OCI-M2 (cell line): ENCODE measurements around the gene MYLIP.

Source experiments
- DNase-seq: peaks from one replicate; lab custom pipeline; 2025; ENCODE audit not compliant: unreplicated experiment; lab: John Stamatoyannopoulos, UW

Gene MYLIP

GRCh38 chr6:16137451-16137801 is 8.5 kb downstream of the MYLIP start:
- no peak for DNase-seq

GRCh38 chr6:16139556-16139955 is 10.7 kb downstream of the MYLIP start:
- no peak for DNase-seq

- DNase-seq, result no peak
Observed at GRCh38 chr6:16140607-16141006, 11.7 kb downstream of the MYLIP start.

DNA sequence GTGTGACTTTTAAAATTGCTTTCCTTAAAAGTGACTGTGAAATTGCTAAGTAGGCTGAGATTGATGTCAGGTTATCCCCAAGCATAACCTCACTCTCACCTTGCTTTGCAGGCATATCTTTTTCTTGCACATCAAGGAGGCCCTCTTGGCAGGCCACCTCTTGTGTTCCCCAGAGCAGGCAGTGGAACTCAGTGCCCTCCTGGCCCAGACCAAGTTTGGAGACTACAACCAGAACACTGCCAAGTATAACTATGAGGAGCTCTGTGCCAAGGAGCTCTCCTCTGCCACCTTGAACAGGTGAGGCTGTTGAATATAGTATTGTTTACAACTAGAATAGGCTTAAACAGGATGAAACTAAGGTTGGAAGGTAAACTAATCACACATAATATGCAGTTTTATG is 12.6 kb downstream of the MYLIP start:
- DNase-seq, result no peak

DNA sequence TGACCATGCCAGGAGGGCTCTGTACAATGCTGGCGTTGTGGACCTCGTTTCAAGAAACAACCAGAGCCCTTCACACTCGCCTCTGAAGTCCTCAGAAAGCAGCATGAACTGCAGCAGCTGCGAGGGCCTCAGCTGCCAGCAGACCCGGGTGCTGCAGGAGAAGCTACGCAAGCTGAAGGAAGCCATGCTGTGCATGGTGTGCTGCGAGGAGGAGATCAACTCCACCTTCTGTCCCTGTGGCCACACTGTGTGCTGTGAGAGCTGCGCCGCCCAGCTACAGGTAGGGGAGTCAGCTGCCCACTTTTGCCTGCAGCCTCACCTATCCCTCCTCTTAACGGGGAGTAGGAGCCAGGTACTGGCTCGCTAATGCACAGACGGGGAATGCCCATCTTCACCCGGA is 16.2 kb downstream of the MYLIP start:
- no peak for DNase-seq

DNA sequence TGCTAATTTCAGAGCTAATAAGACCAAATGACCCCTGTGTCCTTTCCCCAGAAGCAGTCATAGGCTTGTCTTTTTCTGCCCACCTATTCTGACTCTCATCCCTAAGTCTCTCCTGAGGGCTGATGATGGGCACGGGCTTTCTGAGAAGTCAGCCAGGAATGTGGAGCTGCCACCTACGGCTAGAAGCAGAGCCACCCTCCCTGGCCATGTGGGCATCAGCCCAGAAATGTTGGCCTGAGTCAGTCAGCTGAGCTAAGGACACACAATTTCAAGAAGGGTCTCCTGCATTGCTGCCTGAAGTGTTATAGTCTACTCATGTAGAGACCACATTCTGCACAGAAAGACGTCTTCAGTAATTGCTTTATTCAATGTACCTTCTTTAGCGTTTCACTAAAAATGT is 17.1 kb downstream of the MYLIP start:
- no peak for DNase-seq

DNA sequence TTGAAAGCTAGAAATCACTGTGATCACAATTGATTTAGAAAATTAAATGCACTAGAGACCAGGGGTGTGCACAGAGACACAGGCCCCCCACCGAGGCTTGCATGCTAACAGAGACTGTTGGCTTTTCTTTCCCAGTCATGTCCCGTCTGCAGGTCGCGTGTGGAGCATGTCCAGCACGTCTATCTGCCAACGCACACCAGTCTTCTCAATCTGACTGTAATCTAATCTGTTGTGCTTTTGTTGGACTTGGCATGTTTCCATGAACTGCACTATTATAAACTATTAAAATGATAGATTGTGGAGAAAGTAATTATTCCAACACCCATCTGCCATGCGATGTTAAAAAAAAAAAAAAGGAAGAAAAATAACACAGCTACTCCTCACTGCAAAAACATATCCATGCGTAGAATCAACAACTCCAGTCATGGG is 17.7 kb downstream of the MYLIP start:
- no peak for DNase-seq

DNA sequence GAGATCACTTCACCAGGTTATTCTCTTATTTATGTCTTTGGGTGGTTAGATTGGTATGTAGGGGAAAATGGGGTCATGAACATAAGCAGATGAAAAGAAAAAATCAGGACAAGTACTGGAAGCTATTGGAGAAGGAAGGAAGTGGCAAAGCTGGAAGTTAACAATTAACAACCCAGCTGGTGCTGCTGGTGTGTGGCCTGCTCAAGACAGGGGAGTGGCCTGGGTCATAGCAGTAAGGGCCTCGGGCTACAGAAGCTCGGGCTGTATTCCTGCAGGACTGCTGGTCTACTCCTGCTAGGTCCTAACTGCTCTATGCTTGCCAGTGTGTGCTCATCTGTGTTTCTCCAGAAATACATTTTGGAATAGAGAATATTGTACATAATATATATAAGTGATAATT is 19.6 kb downstream of the MYLIP start:
- no peak for DNase-seq

DNA sequence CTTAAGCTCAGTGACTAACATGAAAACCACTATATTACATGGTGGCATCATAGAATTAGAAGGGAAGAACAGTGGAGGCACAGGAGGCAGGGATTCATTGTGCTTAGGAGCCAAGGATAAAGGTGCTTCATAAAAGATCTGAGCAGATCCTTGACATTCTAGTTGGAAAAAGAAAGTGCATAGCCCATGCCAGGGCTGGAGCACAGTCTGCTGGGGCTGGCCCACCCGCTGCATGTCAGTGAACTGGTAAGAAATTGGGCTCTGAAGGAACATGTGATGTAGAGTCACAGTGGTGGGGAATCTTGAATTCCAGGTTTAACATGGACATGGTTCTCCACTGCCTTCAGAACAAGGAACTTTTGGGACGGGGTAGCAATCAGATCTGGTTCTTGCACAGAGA is 20.4 kb downstream of the MYLIP start:
- DNase-seq, result no peak

DNA sequence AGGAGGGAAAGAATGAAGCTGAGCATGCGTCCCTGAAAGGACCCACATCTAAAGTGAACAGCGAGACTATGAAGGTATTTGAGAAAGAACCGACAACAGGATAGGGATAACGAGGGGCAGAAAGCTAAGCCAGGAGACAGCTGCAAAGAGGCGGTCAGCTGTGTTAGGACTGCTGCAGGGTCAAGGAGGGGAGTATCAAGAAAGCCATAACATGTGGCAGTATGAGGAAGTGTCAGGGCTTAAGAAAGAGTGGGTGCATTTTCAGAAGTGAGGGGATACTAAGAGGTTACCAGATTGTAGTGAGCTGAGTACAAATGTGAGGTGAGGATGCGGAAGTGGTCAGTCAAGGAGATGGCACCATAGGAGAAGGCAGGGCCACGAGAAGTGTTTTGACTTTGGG is 21.2 kb downstream of the MYLIP start:
- DNase-seq, result no peak

GRCh38 chr6:16153211-16153820 is 24.4 kb downstream of the MYLIP start:
- no peak for DNase-seq

GRCh38 chr6:16154904-16155303 is 26.0 kb downstream of the MYLIP start:
- no peak for DNase-seq

DNA sequence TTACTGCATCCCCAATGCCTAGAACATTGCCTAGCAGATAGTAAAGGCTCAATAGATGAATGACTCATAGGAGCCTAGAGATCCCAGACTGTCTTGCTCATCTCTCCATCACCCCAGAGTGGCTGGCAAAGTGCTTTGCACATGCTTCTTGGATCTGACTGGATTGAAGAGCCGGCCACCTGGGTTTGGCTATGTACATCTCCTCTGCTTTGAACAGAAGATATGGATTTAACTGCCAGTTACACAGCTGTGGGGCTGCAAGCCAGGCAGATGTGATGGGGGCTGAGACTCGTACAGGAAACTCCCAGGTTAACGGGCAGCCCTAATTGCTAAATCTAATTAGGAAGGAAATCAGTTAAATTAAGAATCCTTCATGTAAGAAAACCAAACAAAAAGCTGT is 28.6 kb downstream of the MYLIP start:
- no peak for DNase-seq

DNA sequence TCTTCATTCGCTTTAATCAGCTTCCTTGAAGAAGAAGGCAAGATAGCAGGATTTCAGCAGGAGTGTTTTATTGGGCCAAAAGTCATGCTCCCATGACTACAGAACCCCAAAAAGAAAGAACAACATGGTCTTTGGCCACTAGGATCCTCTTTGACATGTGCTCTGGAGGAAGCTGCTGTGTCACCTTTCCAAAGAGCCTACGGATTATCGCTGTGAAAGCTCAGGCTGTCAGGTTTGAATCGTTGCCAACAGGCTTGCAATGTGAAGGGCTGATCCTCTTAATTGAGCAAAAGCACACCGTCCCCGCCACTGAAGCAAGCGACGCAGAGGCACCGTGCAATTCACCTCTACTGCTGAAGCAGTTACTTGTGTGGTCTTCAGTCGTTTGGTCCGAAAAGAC is 29.0 kb downstream of the MYLIP start:
- no peak for DNase-seq

DNA sequence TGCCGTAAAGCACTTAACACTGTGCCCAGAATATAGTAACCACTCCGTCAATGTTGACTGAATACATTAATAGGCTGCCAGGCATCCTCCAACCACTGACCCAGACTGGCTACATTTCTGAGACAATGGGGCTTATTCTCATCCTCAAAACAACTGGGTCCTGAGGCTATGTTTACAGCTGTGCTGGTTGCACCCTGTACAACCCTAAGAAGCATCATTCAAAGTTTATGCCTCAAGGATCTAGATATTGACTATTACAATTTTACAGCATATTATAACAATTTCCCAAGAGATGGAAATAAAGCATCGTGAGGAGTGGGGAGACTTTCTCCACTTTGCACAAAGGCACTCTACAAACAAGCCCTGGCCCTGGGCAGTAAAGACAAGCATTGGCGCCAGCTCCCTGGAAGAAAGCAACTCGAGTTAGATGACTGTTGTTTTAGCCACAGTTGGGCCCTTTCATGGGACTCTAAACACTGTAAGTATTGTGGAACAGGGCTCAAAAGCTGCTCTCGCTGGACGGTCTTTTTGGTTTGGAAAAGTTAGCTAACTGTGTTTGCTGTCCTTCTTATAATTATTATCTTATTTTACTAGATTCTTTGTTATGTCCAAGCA is 30.2 kb downstream of the MYLIP start:
- DNase-seq, result no peak

DNA sequence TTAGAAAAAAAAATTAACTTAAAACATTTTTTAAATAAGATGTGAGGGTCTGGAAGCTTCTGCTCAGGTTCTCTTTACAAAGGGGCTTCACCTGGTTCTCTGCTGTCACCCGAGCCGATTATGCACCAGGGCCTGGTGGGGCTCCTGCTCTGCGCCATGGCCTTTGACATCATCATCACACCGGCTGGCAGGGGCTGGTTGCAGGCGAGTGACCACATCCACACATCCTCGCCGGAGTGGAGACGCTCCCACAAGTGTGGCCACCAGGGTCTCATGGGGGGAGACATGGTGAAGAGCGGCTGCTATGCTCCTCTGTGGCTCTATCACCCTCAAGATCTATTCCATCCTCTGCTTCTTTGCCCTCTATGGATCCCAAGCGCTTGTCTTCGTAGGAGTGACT is 31.9 kb downstream of the MYLIP start:
- DNase-seq, result no peak

- DNase-seq, result no peak
Observed at GRCh38 chr6:16162003-16162402, 33.1 kb downstream of the MYLIP start.

GRCh38 chr6:16163066-16163465 is 34.2 kb downstream of the MYLIP start:
- DNase-seq, result no peak

GRCh38 chr6:16163535-16164300 is 34.8 kb downstream of the MYLIP start:
- DNase-seq, result no peak

DNA sequence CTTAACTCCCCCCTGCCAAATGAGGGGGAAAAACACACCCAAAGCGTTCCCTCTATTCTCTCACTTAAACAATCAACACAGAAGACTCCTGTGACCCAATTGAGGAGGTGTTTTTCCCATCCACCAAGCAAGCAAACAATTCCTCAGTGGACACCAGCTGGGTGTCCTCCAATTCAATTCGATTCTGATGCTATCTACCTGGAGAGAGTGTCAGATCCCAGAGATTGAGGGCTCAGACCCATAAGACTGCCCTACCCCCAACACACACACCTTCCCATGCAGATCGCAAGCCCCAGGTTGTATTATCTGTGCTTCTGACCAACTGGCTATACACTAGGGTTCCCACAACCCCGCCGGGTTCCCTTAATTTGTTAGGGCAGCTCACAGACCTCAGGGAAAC is 36.8 kb downstream of the MYLIP start:
- no peak for DNase-seq

DNA sequence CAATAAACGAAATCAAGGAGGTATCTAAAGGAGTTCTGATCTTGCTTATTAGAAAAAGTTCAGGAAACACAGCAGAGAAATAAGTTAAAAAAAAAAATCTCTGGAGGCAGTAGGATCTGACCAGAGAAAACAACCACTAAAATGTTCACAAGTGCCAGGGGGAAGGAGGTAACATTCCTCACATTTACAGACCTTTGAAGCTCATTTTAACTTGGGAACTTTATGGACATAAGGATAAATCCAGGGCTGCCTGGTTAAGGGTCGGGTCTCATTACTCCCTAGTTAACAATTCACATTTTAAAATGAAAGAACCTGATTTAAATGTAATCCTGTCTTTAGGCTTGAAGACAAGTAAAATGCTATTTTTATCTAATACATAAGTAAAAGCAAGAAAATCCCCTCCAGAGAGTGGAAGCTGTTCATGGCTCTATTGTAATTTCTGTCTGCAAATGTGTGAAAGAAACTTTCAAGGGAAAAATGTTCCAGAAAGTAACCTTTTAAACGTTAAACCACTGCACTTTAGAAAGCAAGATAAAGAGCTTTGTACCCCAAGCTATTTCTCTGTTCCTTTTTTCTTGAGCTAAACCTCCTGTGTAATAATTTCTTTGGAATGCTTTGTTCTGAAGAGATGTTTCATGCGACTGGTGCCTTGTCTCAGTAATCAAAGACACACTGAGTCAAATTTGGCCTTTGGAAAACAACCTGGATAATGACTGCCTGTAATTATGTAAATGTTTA is 38.2 kb downstream of the MYLIP start:
- DNase-seq, result no peak

DNA sequence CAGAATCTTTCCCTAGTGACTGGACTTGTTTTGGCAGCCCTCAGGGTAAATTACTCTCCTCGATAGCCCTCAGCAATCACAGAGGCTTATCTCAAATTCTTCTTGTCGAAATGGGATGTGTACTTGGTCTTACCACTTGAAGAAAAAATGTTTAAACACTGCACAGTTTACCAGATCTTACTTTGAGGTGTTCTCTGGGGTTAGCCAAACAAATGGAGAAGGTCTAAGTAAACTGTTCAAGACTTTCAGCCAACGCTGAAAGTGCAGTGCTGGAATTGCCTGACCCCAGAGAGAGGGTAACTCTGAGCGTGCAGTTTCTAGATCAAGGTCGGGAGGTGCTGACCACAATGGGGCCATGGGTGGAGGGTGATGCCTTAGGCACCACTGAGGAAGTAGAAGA is 39.2 kb downstream of the MYLIP start:
- DNase-seq, result no peak
